ENCODE data around the gene RBM19.
"Not testable (repeated sequence)": the region's sequence is repeated elsewhere in the genome, so short reads cannot be mapped to it uniquely, and the experiment has no call there.

Gene RBM19

GRCh38 chr12:113965951-113966797 lies at the start of gene RBM19:
RBM19 (minus strand) TSS chr12:113966325; CDS start chr12:113966227, 98 bp downstream.
- DNase-seq = peak; percentile 99

GRCh38 chr12:114015851-114016250 lies 49.7 kb upstream of the RBM19 start:
- no peak for DNase-seq

GRCh38 chr12:114013575-114014345 lies 47.6 kb upstream of the RBM19 start:
- peak; percentile 2 for DNase-seq

GRCh38 chr12:114012744-114013431 lies 46.8 kb upstream of the RBM19 start:
- DNase-seq = no peak

- no peak for DNase-seq
Measured at GRCh38 chr12:114011711-114012110, 45.6 kb upstream of the RBM19 start.

- DNase-seq = no peak
Measured at GRCh38 chr12:114006482-114007425, 40.6 kb upstream of the RBM19 start.

GRCh38 chr12:114004402-114004801 lies 38.3 kb upstream of the RBM19 start:
- DNase-seq = no peak

GRCh38 chr12:114003286-114003685 lies 37.2 kb upstream of the RBM19 start:
- DNase-seq = no peak

- no peak for DNase-seq
Measured at GRCh38 chr12:114001511-114002340, 35.6 kb upstream of the RBM19 start.

GRCh38 chr12:114000861-114001260 lies 34.7 kb upstream of the RBM19 start:
- no peak for DNase-seq

GRCh38 chr12:114000261-114000660 lies 34.1 kb upstream of the RBM19 start:
- not testable (repeated sequence) for DNase-seq

- no peak for DNase-seq
Measured at GRCh38 chr12:113997365-113997764, 31.2 kb upstream of the RBM19 start.

GRCh38 chr12:113996026-113996425 lies 29.9 kb upstream of the RBM19 start:
- no peak for DNase-seq

- no peak for DNase-seq
Measured at GRCh38 chr12:113994051-113994450, 27.9 kb upstream of the RBM19 start.

- DNase-seq = not testable (repeated sequence)
Measured at GRCh38 chr12:113992751-113993150, 26.6 kb upstream of the RBM19 start.

- DNase-seq = no peak
Measured at GRCh38 chr12:113991224-113992044, 25.3 kb upstream of the RBM19 start.

GRCh38 chr12:113990250-113991223 lies 24.4 kb upstream of the RBM19 start:
- DNase-seq = no peak

GRCh38 chr12:113988976-113989375 lies 22.9 kb upstream of the RBM19 start:
- no peak for DNase-seq

- no peak for DNase-seq
Measured at GRCh38 chr12:113988064-113988451, 21.9 kb upstream of the RBM19 start.
